Vagina (tissue), 2 donors: ENCODE data around the gene C1orf174. TPM values are rescaled to one million over a fixed set of nuclear protein-coding genes. Genes with fewer than 3 reads are reported as not detected.
A peak's percentile ranks its signal among the peaks of the same experiment; 100 is the strongest.

ENCODE experiments used
- DNase-seq, 2 donors: peaks; one replicate each; pipeline ENCODE4 v3.0.0-alpha.2; 2017; ENCODE audit errors: extremely low spot score in 2 of 2
- H3K27ac ChIP-seq: fragments of 200-600 bp; sonication (generic); one replicate; pipeline ENCODE4 v1.5.1; 2019
- H3K27me3 ChIP-seq: fragments of 200-600 bp; sonication (generic); one replicate; pipeline ENCODE4 v1.5.1; 2019
- H3K36me3 ChIP-seq, 2 donors: fragments of 200-600 bp; sonication (generic); one replicate each; pipeline ENCODE4 v1.5.1; 2017 to 2019
- H3K4me1 ChIP-seq: fragments of 200-600 bp; sonication (generic); one replicate; pipeline ENCODE4 v1.5.1; 2019
- H3K4me3 ChIP-seq, 2 donors: fragments of 200-600 bp; sonication (generic); 1 replicate in 1 of 2; 2 replicates in 1 of 2; pipeline ENCODE4 v1.5.1; 2016 to 2019
- H3K9me3 ChIP-seq: fragments of 200-600 bp; sonication (generic); one replicate; pipeline ENCODE4 v1.5.1; 2019
- CTCF ChIP-seq, 3 experiments: fragments of 450-650 bp in 2 of 3; fragments of 200-600 bp in 1 of 3; sonication (generic) in 1 of 3; IDR thresholded peaks; one replicate each; pipeline ENCODE4 v1.5.1; 2017 to 2019; ENCODE audit warnings: antibody characterized with exemption in 3 of 3, mild to moderate bottlenecking in 2 of 3, moderate library complexity in 2 of 3
- POLR2A ChIP-seq, 2 donors: fragments of 450-650 bp; IDR thresholded peaks; one replicate each; pipeline ENCODE4 v1.6.1; 2017; ENCODE audit warnings: antibody characterized with exemption in 2 of 2, mild to moderate bottlenecking in 2 of 2, moderate library complexity in 2 of 2
- POLR2AphosphoS5 ChIP-seq, 2 donors: sonication (generic); formaldehyde crosslinking; IDR thresholded peaks; one replicate each; pipeline ENCODE4 v1.9.0; 2017; ENCODE audit warnings: antibody characterized with exemption in 2 of 2, mild to moderate bottlenecking in 2 of 2, low read depth in 1 of 2; ENCODE audit not compliant: insufficient read depth in 1 of 2
- intact Hi-C: fragments of 100-400 bp; cut with DNase I; formaldehyde crosslinking; loops from one replicate; pipeline ENCODE4 v1.15.1; 2023
- total RNA-seq: library from RNA; depleted of rRNA; stranded (reverse); fragments of >200 nt; gene quantifications from one replicate; pipeline ENCODE4 v1.2.3, GENCODE V29; 2016

The C1orf174 gene
- total RNA-seq, 1 donor from 2014 or later, result 19.4 TPM

GRCh38 chr1:3912809-3913685 lies 13.0 kb upstream of the C1orf174 start:
- Histone ChIP-seq H3K4me1 (peaks cover 5% of the 10 kb centered on the region), H3K9me3 (no peaks in the 10 kb centered on the region), H3K4me3 (no peak overlapping the region), H3K36me3 (no peaks in the 10 kb centered on the region), H3K27ac (no peak overlapping the region), H3K27me3 (no peaks in the 10 kb centered on the region)
- no peak for DNase-seq
- TF ChIP-seq POLR2AphosphoS5 (IDR thresholded peaks at IDR 0.05; ENCODE audit: insufficient read depth in 1 of 2, low read depth in 1 of 2) (no peak), POLR2A (IDR thresholded peaks at IDR 0.05) (no peak), CTCF (IDR thresholded peaks at IDR 0.05) (no peak)
- intact Hi-C loops, result no loop called here

- Histone ChIP-seq H3K4me1 (peaks cover 5% of the 10 kb centered on the region), H3K27me3 (no peaks in the 10 kb centered on the region), H3K27ac (no peak overlapping the region), H3K4me3 (no peak overlapping the region), H3K9me3 (no peaks in the 10 kb centered on the region), H3K36me3 (no peaks in the 10 kb centered on the region)
- intact Hi-C loops, result no loop called here
- no peak for DNase-seq
- TF ChIP-seq POLR2A (IDR thresholded peaks at IDR 0.05) (no peak), CTCF (IDR thresholded peaks at IDR 0.05) (no peak), POLR2AphosphoS5 (IDR thresholded peaks at IDR 0.05; ENCODE audit: insufficient read depth in 1 of 2, low read depth in 1 of 2) (no peak)
Observed at GRCh38 chr1:3911981-3912808, 12.1 kb upstream of the C1orf174 start.

- no peaks in the 10 kb centered on the region for H3K27me3 ChIP-seq
- H3K36me3 ChIP-seq, result no peaks in the 10 kb centered on the region
- no peak overlapping the region for H3K4me3 ChIP-seq
- no peak for DNase-seq
- intact Hi-C loops, result no loop called here
- H3K9me3 ChIP-seq, result no peaks in the 10 kb centered on the region
- TF ChIP-seq CTCF (IDR thresholded peaks at IDR 0.05) (peak; percentile 24 to 63 (median 29)), POLR2A (IDR thresholded peaks at IDR 0.05) (no peak), POLR2AphosphoS5 (IDR thresholded peaks at IDR 0.05; ENCODE audit: insufficient read depth in 1 of 2, low read depth in 1 of 2) (no peak)
- peaks cover 5% of the 10 kb centered on the region for H3K4me1 ChIP-seq
- H3K27ac ChIP-seq, result no peak overlapping the region
Observed at GRCh38 chr1:3910857-3911845, 11.1 kb upstream of the C1orf174 start.

GRCh38 chr1:3910049-3910731 lies 10.1 kb upstream of the C1orf174 start:
- H3K9me3 ChIP-seq, result no peaks in the 10 kb centered on the region
- peaks cover 5% of the 10 kb centered on the region for H3K4me1 ChIP-seq
- H3K27me3 ChIP-seq, result no peaks in the 10 kb centered on the region
- intact Hi-C loops, result no loop called here
- H3K4me3 ChIP-seq, result no peak overlapping the region
- H3K27ac ChIP-seq, result no peak overlapping the region
- no peak for DNase-seq
- TF ChIP-seq POLR2AphosphoS5 (IDR thresholded peaks at IDR 0.05; ENCODE audit: insufficient read depth in 1 of 2, low read depth in 1 of 2) (no peak), CTCF (IDR thresholded peaks at IDR 0.05) (no peak), POLR2A (IDR thresholded peaks at IDR 0.05) (no peak)
- no peaks in the 10 kb centered on the region for H3K36me3 ChIP-seq
